22Rv1 (cell line): ENCODE results near the gene IMMP2L.

Source experiments
- CTCF ChIP-seq: fragments of 450-650 bp; IDR thresholded peaks from 2 replicates; pipeline ENCODE4 v1.5.1; 2017; ENCODE audit warnings: mild to moderate bottlenecking
- ZFX ChIP-seq: fragments of 450-650 bp; IDR thresholded peaks from 2 replicates; pipeline ENCODE4 v1.6.1; 2017; ENCODE audit warnings: antibody characterized with exemption, borderline replicate concordance

- no peak for TF ChIP-seq CTCF
- TF ChIP-seq ZFX, result no peak
Observed at GRCh38 chr7:111413739-111414138, 148.6 kb downstream of the IMMP2L start.
